Measurements from ENCODE around the gene PANK4.
A peak's percentile ranks its signal among the peaks of the same experiment; 100 is the strongest.

PANK4 gene

DNA sequence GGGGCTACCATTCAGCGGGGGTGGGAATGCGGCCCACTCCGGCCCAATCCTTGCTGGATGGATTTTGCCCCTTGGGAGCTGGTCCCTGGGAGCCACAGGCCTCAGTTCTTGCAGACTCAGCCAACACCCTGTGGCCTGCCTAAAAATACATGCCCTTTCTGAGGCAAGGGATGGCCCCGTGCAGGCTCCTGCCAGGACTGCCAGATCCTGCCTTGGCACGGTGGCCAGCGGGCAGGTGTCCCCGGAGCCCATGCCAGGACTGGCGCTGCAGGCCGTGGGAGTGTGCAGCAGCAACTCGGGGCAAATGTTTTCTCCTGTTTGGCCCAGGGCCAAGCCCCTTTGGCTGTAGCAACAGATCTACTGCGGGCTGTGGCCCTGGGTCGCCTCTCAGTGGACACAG, 1.6 kb upstream of the PANK4 start:
- no peak for DNase-seq

DNA sequence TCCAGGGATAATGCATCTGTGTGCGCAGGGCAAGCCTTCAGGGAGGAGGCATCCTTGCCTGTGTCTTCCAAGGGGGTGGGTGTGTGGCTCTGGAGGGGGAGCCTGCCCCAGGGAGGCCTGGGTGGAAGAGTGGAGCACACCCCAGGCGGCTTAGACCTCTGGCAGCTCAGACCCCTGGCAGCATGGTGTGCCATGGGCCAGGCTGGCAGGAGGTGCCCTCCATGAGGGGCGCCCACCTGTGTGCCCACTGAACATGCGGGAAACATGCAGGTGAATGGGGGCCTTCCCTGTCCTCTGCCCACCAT, 1.1 kb upstream of the PANK4 start:
- DNase-seq, result no peak

DNA sequence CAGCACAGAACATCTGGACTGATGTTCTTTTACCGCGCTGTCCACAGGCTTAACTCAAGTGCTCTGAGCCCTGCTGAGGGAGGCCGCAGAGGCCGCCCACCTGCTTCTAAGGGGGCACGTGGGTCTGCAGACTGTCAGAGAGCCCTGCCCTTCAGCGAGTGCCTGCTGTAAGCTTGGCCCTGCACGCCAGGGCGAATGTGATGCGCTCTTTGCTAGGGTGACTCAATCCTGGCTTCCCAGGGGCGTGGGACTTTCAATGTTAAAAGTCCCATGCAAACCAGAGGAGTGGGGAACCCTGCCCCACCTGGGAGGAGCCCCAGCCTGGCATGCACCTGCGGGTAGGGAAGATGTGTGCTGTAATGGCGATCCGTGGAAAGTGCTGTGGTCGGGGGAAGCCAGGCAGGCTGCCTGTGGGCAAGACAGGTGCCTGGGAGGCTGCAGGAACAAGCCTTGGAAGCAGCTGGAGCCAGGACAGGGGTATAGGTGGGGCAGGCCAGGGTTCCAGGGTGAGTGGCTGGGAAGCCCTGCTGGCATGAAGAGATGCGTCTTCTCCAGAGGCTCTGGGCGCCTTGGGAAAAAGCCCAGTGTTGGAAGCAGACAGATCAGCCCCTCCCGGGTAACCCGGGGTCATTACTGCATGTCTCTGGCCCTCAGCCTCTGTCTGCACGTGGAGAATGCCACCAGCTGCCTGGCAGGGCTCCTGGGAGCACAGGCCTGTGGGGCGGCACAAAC, 594 bp upstream of the PANK4 start:
- DNase-seq, result no peak

DNA sequence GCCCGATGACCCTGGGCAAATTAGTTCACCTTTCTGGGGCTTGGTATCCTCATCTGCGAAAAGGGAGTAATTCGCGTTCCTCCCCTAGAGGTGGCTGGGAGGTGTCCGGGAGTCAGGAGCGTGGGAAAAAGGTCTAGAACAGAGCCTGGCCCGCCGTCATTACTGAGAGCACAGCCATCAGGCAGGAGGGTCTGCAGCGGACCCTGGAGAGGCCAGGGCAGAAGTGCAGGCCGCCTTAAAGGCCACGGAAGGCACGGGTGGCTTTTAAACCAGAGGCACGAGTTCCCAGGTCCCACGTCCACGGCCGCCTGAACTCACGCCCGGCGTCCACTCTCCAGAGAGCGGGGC, 850 bp downstream of the PANK4 start:
- no peak for DNase-seq

DNA sequence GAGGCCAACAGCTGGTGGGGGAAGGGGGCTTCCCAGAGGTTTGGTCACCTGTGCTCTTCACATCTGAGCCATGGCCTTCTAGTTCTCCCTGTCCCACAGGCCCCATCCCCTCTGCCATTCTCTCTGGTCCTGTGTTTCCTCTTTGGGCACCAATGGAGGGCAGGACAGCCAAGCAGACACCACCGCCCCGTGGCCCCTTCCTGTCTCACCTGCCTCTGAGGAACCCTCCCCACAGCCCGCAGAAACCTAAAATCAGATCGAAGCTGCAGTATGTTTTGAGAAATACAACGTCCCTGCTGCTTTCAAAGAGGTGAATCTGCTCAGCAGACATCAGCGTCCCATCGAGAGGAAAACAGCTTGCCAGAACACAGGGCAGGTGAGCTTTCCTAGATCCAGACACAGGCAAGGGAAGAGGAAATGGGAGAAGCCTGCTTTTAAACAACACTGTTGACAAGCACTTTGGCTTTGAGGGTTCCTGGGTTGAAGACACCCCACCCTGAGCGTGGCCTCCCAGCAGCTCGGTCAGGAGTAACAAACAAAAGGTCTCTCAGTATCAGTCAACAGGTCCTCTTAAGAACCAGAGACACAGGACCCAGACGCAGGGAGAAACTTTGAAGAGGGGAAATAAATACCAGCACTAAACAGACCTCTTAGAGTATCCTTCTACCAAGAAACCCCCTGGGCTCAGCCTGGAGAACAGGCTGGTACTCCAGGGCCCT, 2.3 kb downstream of the PANK4 start:
- DNase-seq, result peak; percentile 64

DNA sequence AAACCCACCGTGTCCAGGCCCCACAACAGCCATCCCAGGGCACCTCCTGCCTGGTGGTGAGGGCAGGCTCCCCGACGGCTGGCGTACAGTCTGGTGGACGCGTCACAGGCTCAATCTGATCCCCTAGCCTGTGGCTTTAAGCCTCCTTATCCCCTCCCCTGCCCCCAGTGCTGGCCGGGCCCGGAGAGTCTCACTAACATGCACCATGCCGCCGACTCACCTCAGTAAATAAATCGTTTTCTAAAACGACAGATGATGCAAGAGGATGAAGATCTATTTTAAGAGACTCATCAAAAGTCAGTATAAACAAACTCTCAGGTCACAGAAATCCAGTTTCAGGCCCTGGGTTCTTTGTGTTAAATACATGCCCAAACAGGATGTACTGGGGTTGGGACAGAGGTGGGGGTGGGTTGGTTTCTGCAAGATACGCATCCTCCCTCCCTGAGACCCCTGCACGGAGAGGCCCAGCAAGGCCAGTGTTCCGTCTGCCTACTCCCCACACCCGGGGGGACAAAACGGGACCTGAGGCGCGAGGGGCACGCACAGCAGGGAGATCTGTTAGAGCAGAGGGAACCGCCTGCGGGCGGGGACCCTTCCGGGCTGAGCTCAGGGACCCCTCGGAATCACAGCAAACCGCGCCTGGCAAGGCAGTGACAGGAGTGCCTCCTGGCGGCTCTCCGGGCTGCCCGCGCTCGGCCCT, 3.1 kb downstream of the PANK4 start:
- no peak for DNase-seq

DNA sequence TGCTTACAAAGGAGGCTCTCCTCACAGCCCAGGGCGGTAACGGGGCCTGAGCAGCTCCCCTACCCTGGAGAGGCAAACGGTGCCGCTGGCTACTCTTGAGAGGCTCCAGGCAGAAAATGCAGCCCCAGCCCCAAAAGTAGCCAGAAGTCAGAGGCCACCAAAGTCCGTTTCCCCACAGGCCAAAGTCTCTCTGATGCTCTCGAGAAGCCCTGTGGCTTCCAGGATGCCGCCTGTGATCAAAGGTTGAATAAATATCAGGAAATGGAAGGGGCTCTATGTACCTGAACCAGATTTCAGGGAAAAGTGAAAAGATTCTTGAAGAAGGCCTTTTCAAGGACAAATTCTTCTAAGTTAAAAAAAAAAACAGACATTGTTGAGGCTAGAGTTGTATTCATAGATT, 4.2 kb downstream of the PANK4 start:
- DNase-seq, result no peak

DNA sequence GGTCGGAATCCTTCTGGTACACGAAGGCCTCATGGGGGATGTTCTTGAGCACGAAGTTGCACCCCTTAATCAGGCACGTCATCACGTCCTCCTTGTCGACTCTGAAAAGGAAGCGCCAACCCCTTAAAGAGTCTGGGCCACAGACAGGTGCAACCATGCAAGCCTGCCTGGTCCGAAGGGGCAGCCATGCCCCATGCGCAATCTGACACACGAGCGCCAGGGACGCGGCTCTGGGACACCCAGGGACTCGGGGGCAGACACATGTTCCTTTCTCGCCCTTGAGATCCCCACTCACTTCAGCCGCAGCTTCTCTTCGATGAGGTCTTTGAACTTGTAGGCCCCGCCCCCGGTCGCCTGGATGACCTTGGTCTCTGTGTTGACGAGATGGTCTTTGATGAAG, 5.6 kb downstream of the PANK4 start:
- DNase-seq, result no peak

DNA sequence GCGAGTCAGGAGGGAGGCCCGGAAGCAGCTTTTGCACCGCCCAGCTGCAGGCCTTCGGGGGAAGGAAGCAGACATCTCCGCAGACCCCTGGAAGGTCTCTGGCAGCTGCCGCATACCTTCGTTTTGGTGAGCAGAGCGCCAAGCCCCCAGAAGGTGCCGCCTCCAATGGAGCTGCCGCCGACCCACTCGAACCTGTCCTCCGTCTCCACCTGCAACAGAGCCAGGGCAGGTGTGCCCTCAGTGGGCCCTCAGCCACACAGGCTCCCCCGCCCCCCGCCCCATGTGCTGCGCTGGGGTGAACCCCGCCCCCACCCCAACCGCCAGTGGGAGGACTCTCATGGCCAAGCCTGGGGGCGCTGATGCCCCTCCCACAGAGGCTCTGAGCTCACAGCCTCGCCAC, 6.2 kb downstream of the PANK4 start:
- no peak for DNase-seq

DNA sequence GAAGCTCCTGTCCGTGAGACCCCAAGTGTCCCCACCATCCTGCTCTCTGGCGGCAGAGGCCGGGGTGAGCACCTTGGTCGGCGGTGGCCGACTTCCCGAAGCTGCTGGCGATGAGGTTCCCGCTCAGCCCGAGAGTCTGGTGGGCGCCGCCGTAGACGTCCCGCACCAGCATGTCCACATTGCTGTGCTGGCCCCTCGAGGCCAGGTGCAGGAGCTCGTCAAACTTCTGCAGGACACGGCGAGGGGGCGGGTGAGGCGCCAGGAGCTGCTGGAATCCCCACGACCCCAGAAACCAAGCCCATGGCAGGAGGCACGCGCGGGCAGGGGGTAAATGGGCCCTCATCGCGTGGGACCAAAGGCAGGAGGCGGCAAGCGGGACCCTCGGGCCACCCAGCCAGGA, 6.7 kb downstream of the PANK4 start:
- no peak for DNase-seq

DNA sequence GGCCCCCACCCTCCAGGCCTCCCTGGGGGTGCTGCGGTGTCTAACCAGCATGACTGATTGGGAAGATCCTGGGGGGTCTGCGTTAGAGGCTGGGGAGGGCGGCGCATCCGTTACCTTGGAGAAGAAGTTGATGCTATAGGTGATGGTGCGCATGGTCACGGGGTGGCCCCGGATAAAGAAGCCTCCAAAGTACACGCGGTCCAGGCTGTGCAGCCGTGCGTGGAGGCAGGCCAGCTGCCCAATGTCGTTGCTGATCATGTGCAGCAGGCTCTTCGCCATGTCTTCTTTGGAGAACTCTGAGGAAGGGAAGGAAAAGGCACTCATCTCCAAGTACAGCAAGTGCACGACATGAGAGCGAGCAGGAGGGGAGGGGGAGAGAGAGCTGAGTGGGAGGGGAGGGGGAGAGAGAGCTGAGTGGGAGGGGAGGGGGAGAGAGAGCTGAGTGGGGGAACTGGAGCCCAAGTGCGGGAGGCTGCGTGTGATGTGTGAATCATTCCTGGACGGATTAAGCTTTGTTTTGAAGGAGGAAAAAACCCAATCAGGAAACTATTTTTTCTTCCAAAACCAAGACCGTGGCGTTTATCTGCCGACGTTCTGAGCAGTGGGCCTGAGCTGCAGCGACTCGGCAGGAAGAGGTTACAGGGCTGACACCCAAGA, 7.2 kb downstream of the PANK4 start:
- no peak for DNase-seq

DNA sequence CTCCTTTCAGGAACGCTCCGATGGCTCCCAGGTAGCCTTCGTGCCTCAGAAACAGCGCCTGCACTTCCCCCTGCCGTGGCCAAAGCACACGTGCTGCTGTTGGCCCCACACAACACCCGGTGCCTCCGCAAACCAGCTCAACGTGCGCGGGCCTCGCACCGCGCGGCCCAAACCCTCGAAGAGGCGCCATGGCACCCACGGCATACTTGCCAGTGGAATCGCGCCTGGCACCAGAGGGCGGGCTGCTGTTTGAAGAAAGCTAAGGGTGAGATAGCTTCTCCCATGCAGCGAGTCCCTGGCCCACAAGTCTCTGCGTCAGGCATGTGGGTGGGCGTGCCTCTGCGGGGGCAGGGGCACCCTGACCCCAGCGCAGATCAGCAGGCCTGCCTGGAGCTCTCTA, 7.9 kb downstream of the PANK4 start:
- no peak for DNase-seq

DNA sequence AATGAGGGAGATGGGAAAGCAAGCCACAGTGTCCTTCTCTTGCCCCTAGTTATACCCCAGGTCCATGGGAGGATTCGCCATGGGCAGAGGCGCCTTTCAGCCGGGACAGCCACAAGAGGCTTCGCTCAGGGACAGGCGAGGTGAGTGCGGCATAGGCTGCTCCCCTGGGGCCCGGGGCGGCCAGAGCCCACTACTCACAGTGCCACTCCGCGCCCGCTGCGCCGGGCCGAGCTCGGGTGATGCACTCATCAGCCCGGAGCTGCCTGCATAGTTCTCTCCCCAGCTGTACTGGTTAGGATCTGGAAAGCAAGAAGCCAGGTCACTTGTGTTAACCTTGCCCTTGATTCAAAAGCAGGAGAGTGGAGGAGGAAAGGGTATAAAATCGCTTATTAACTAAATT, 8.4 kb downstream of the PANK4 start:
- DNase-seq, result no peak

DNA sequence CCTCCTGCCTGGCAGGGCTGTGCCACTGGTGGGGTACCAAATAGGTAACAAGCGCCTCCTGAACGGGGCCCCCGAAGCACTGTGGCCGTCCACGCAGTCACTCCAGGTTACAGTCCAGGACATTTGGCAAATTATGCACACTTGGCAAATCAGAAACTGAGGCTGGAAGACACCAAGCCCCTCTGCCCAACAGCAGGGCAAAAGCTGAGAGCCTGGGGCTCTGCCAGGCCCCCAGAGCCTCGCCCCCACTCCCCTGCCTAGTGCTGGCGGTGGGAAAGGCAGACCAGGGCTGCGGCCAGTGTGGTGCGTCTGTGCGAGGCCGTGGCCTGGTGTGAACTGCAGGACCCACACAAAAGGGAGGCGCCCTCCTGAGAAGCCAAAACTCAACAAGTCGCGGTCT, 9.4 kb downstream of the PANK4 start:
- no peak for DNase-seq

DNA sequence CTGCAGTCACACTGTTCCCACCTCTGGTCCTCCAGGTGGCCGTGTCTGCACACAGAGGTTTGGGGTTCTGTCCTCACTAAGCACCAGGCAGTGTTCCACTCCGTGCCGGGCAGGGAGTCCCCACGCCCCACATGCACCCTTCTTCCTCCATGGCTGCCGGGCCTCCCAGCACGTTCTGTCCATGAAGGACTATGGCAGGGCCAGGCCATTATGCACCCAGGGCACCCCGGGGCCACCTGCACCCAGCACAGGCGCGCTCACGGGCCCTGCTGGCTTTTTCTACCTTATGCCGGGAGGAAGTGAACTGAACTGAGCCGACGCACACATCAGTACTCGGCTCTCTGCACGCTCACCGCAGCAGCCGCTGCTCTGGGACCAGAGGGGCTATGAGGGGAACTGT, 10.3 kb downstream of the PANK4 start:
- no peak for DNase-seq

DNA sequence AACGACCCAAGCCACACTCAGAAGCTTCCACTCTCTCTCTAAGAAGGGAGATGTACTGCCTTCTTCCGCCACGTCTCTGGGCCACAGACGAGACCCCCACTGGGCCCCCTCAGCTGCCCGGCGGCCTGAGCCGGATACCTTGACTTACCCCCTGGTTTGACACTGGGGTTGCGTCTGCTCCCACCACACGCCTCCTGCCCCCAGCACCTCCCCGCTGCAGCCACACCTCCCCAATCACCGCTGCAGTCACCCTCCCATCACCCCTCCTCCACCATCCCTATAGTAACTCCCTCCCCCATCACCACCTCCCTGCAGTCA, 10.7 kb downstream of the PANK4 start:
- no peak for DNase-seq

DNA sequence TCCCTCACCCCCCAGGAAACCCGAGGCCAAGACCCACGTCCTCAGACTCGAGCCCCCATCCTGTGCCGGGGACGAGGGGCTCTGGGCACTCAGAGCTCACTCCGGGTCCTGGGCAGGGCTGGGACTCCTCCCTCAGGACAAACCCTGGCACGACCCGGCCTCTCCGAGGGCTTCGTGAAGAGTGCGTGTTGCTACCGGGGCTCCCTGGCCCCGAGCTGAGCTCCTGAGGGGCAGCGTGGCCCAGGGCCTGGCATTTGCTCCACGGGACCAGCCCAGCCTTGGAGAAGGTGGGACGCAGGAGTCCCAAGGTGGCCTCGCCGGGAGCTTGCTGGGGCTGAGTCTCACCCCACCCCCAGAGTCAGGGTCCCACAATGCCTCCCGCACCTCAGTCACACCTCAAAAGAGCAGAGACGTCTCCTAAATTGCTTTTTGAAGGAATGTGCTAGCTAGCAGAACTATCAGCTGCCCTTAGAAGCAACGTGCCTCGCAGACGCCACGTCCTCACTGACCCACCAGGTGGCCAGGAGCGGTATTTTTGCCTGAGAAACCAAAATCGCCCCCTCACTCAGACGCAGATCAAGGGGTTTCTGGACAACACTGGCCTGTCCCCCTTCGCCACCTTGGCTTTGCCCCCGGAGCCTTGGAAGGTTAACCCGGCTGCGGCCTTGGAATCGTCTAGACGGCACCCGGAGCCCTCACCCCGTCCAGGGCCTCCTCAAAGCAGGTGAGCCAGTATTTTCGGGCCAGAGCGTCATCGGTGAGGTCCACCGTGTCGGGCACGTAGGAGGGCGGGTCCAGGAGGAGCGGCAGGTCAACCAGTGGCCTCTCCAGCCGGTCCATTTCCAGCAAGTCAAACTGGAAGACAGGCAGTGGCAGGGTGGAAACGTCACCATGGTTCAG, 11.3 kb downstream of the PANK4 start:
- no peak for DNase-seq

DNA sequence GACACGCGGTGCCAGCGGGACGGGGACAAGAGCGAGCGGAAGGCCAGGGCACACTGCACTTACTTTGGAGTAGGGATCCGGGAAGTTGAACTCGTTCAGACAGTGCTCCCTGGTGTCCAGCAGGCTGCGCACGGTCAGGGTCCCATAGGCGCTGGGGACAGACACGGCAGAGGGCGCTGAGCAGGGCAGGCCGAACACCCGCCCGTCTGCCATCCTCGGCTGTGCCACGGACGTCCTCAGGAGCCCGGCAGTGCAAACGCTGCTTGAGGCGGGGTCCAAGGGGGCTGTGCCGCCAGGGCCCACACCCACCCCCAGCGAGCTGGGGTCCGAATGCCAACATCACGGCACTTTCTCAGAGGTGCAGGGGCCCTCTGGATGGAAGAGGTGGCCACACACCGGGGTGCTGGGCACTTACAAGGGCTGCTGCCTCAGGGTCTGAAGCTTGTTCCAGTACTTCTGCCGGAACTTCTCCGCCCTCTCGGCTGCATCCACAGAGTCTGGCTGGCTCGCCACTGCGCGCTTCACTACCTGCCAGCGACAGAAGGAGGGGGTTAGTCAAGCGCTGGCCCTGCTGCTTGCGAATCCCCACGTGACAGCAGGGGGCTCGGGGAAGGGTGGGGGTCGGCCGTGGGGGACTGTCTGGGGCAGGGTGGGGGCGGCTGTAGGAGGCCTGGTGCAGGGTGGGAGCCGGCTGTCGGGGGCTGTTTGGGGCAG, 12.3 kb downstream of the PANK4 start:
- no peak for DNase-seq

DNA sequence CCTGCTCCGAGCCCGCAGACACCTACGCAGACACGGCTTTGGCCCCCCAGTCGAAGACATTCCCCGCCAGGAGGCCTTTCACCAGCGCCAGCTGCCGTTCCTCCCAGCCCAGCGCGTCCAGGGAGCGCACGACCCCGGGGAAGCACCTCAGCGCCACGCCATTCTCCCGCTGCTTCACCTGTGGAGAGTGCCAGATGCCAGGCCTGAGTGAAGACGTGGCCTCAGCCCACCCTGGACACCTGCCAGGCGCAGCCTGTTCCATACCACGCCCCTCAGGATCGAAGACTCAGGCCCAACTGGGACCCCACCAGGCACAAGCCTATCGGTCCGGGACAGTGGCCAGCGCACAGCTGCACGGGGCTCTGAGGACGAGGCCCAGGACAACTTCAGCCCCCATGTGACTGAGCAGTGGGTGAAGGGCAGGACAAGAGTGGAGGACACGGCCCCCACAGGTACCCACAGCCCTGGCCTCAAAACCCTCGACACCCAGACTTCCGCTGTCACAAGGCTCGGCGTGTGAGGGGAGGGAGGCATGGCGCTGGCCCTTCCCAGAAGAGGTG, 13.5 kb downstream of the PANK4 start:
- DNase-seq, result no peak

DNA sequence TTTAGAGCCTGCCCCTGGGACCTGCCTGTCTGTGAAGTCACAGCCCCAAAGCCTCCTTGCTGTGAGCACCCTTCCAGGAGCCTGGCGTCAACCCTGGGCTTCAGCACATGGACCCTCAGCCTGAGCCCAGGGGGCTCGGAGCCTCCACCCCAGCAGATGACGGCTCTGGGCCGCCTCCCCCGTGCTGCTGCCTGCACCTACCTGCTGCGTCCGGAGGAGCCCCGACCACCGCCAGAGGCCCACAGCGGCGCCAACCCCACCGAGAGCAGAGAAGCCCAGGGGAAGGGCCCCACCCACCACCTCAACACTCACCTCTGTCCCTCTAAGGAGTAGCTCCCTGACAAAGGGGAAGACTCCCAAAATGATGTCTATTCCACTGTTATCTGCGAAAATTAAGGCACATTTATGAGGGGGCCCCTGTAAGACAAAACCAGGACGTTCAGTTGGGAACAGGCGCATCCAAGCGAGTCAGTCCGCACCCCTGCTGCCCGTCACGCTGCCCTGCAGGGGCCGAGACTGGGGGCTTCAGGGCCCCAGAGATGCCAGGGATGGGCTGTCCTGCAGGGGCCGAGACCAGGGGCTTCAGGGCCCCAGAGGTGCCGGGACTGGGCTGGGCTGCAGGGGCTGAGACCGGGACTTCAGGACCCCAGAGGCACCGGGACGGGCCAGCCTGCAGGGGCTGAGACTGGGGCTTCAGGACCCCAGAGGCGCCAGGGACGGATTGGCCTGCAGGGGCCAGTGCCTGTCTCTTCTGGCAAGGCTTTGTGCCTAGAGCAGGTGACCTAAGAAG, 15.8 kb downstream of the PANK4 start:
- DNase-seq, result no peak

DNA sequence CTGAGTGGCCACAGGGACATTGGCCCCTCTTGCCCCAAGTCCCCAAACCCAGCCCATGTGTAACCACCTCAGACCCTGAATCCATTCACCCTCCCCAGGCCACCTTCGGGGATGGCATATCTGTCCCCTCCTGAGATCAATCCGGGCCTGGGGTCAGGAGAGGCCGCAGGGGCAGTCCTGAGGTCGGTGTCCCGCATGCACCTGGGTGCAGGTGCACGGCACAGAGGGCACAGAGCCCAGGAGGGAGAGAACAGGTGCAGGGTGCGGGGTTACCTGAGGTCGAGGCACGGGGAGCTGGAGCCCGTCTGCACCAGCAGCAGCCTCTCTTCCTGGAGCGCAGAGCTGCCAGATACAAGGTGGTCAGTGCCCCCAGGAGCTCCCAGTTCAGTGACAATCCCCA, 16.8 kb downstream of the PANK4 start:
- DNase-seq, result no peak

Measured in CD4-positive, alpha-beta T cell treated with Interleukin-10 for 1 hour (primary cell).